DMS114 treated with DMSO at 0.1 percent for 48 hours (cell line): ENCODE results near the gene ZNF185.

Source experiments
- DNase-seq: peaks from one replicate; lab custom pipeline; 2025; ENCODE audit not compliant: unreplicated experiment; lab: John Stamatoyannopoulos, UW

Gene ZNF185

DNA sequence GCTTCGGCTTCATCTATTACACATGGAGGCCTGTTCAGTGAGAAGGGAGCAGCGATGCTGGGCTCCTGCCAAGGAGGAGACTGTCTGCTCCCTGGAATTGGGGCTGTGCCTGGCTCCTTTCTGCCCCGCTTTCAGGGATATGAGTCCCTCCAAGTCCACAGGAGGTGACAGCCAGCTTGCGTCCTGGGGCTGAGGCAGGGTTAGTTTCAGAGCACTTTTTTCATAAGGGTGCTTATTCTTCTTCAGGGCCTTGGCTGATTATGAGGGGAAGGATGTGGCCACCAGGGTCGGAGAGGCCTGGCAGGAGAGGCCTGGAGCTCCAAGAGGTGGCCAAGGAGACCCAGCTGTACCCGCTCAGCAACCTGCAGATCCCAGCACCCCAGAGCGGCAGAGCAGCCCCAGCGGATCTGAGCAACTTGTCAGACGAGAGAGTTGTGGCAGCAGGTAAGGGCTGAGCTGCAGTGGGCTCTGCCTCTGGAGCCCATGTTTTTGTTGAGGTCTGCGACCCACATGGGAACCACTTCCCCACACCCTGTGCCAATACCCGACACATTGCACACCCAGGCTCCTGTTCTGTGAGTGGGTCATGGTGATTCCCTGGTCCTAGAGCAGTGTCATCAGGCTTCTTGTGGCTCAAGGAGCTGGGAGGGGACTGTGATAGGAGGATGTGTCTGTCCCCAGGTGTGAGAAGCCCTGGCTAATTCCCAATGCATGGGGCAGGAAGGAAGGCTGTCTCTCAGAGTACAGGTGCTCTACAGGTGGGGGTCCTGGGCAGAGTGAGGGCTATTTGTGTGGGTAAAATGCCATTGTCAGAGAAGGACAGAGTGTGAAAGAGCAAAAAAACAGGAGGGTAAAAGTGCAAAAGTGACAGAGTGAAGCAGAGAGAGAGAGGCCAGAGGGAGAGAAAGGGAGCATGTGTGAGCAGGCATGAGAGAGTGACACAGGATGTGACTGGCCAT, 47.4 kb downstream of the ZNF185 start:
- no peak for DNase-seq

DNA sequence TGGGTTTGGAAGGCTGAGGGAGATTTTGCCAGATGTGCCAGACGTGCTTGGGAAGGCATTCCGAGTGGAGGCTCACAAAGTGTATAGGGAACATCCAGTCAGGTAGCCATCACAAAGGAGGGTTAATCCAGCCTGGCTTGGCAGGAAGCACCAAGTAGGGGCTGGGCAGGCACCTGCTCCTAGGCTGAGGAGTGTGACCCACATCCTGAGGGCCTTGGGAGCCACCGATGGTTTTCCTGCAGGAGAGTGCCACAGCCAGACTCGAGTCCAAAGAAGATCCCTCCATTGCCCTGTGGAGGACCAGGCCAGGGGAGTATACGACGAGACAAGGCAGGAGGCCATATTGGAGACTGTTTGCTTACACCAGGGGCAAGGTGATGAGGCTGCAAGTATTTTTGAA, 48.8 kb downstream of the ZNF185 start:
- no peak for DNase-seq
